ENCODE results near the gene TMCO1. TPM values are rescaled to one million over a fixed set of nuclear protein-coding genes. Genes with fewer than 3 reads are reported as not detected.
"Not testable (repeated sequence)": the region's sequence is repeated elsewhere in the genome, so short reads cannot be mapped to it uniquely, and the experiment has no call there.

Gene TMCO1
- total and polyA plus RNA-seq, 8 donors, result 91.5 to 125 (median 108) TPM

GRCh38 chr1:165748550-165748949, 20.1 kb downstream of the TMCO1 start:
- Histone ChIP-seq H3K4me3 (no peak overlapping the region), H3K9me3 (no peaks in the 10 kb centered on the region), H3K36me3 (peaks cover 0 to 81% of the 10 kb centered on the region in 2 donors), H3K4me1 (no peaks in the 10 kb centered on the region), H3K27me3 (no peaks in the 10 kb centered on the region), H3K27ac (no peak overlapping the region)
- intact Hi-C loops (cut with DNase I), result no loop called here
- TF ChIP-seq CTCF (IDR thresholded peaks at IDR 0.05), result no peak
- ATAC-seq (no peak), DNase-seq (no peak)

- Histone ChIP-seq H3K36me3 (peaks cover 0 to 81% of the 10 kb centered on the region in 2 donors), H3K27ac (no peak overlapping the region), H3K4me3 (no peak overlapping the region), H3K4me1 (no peaks in the 10 kb centered on the region), H3K27me3 (no peaks in the 10 kb centered on the region), H3K9me3 (no peaks in the 10 kb centered on the region)
- intact Hi-C loops (cut with DNase I), result no loop called here
- DNase-seq (no peak), ATAC-seq (no peak)
- no peak for TF ChIP-seq CTCF (IDR thresholded peaks at IDR 0.05)
Measured at GRCh38 chr1:165747632-165748447, 20.8 kb downstream of the TMCO1 start.

- DNase-seq; H3K4me1 ChIP-seq; H3K4me3 ChIP-seq; intact Hi-C loops (cut with DNase I); H3K9me3 ChIP-seq; H3K27ac ChIP-seq; H3K27me3 ChIP-seq; ATAC-seq: not testable (repeated sequence)
- peaks cover 0 to 84% of the 10 kb centered on the region in 2 donors for H3K36me3 ChIP-seq
Measured at GRCh38 chr1:165744913-165745312, 23.8 kb downstream of the TMCO1 start.

- ATAC-seq (no peak), DNase-seq (no peak)
- Histone ChIP-seq H3K4me1 (no peaks in the 10 kb centered on the region), H3K4me3 (no peak overlapping the region), H3K27me3 (no peaks in the 10 kb centered on the region), H3K27ac (no peak overlapping the region), H3K9me3 (no peaks in the 10 kb centered on the region), H3K36me3 (peaks cover 0 to 72% of the 10 kb centered on the region in 2 donors)
- intact Hi-C loops (cut with DNase I), result no loop called here
- TF ChIP-seq CTCF (IDR thresholded peaks at IDR 0.05), result no peak
Measured at GRCh38 chr1:165742194-165742593, 26.5 kb downstream of the TMCO1 start.

- no peak for TF ChIP-seq CTCF (IDR thresholded peaks at IDR 0.05)
- no peak for ATAC-seq
- Histone ChIP-seq H3K9me3 (no peaks in the 10 kb centered on the region), H3K4me3 (no peak overlapping the region), H3K36me3 (peaks cover 0 to 74% of the 10 kb centered on the region in 2 donors), H3K27me3 (no peaks in the 10 kb centered on the region), H3K27ac (no peak overlapping the region), H3K4me1 (no peaks in the 10 kb centered on the region)
- intact Hi-C loops (cut with DNase I), result no loop called here
- DNase-seq, result no peak
Measured at GRCh38 chr1:165738794-165739193, 29.9 kb downstream of the TMCO1 start.

All from left lung (tissue), 10 donors.